ENCODE measurements around the gene GABRD.

The GABRD gene

DNA sequence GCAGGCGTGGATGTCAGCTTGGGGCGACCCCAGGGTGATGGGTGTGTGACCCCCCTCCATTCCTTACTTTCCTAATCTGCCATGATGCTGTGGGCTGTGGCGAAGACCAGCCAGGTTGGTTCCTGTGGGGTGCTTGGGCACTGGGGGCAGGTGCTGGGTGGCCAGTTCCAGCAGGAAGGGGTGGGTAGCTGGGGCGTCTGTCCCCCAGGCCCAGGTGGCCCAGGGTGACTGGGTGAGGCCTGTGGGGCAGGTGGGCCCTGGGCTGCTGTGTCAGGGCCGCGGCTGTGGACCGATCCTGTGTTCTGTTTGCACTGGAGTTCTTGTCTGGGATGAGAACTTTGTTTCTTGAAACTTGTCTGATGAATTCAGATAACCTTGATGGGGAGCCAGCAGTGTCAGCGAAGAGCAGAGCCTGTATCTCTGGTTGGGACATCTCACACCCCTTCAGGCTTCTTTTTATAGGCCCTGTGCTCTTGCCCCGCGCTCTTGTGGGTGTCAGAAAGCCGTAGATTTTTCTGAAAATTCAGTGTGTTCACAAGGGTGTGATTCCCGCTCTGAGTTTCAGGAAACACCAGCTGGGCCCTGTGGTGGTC is 34.7 kb downstream of the GABRD start:
- DNase-seq (ENCODE audit: low read depth): no peak

GRCh38 chr1:2054560-2054959 is 35.4 kb downstream of the GABRD start:
- DNase-seq (ENCODE audit: low read depth): no peak

DNA sequence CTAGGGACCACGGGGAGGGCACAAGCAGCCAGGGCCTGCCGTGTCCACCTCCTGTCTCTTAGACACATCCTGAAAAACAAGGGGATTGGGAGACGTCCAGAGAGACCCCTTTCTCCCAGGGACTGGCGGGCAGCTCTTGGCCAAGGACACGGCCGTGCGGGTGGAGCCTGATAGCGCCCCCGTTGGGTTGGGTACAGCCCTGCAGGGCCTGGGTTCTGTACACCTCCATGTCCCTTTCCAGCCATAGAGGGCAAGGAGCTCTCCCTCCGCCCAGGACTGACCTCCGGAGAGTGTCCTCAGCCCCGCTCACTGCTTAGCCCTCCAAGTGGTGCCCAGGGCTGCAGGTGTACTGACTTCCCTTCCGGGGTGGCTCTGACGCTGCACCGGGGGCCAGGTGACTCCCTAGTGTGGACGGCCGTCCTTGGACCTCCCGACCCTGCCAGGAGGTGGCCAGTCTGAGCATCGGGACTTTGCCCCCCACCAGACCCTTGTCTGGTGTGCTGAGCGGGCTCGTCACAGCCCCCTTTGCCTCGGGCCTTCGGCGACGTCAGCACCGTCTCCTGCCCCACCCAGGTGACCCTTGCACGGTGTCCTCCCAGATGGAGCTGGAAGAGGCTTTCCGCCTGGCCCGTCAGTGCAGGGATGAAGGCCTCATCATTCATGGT is 36.9 kb downstream of the GABRD start:
- DNase-seq (ENCODE audit: low read depth): no peak

DNA sequence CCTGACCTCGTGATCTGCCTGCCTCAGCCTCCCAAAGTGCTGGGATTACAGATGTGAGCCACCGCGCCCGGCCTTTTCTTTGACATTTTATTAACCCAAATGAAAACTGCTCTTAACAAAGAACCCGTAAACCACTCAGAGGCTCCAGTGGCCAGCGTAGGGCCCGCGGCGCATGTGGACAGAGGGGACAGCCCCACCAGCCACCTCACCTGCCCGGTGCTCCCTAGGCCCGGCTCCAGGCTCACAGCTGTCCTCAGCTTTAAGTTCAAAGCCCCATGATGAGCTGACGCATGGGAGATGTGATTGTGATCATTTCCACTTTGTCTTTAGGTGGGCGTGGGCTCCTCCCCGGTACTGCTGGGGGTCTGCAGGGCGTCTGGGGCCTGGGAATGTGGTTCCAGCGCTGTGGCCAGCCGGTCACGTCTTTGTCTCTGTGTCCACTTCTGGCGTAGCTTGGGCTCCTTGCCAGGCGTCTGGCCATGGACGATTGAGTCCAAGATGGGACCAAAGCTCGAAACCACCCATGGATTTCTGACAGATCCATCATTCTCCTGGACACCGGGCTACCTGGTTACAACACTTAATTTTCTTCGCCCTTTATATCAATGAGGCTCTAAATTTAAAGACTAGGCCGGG is 37.9 kb downstream of the GABRD start:
- no peak for DNase-seq (ENCODE audit: low read depth)

DNA sequence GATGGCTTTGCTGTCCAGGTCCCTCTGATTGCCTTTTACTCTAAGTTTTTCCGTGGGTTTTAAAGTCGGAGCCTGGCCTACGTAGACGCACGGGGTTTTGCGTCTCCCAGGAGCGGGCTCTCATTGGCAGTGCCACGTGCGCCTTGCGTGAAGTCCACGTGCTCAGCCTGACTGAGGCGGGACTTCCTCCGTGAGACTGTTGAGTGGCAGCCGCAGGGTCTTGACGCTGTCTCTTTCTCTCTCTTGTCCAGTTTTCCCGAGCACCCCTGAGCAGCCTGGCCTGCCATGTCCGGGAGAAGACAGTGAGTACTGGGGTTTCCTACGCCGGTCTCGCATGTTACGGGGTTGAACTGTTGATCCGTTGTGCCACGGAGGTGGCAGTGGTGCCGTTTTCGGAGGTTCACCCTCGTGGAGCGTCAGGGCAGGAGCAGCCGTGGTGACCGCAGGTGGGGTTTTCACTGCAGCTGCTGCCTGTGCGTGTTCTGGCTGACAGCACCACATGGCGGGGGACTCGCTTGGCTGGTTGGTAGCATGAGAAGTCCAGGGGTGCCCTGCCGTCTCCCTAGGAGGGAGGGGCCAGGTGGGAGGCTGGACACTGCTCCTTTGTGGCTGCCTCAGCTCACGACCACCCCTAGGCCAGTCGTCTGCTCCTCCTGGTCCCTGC is 40.3 kb downstream of the GABRD start:
- no peak for DNase-seq (ENCODE audit: low read depth)

DNA sequence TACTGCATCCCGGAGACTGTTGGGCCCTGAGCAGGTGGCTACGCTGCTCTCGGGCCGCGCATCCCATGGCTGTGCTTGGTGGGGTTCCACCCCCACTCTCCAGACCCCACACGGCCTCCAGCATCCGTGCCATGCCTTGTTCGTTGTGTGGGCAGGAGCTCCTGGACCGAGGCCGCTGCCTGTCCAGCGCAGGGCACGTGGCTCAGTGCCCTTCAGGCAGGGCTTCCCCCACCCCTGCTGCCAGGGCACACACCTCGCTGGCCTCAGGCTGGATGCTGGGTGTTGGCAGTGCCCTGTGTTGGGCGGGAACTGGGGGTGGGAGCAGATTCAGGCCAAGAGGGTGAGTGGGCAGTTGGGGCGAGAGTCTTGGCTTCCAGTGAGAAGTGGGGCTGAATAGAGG is 40.9 kb downstream of the GABRD start:
- DNase-seq (ENCODE audit: low read depth): no peak

DNA sequence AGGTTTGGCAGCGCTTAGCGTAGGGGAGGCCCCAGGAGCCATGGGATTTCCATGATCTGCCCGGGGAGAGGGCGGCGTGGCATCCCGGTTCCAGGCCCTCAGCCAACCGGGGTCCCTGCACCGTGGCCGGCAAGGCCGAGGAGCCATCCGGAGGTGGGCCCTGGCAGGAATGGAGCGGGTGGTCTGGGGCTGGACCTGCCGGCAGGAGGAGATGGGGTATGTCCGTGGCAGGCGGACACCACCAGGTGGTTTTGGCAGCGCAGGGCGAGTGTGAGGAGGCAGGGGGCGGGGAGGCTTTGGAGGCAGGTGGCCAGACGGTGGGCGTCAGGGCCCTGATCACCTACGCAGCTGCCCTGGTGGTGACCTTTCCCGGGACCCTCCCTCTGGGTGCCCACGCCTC is 41.4 kb downstream of the GABRD start:
- DNase-seq (ENCODE audit: low read depth): no peak

DNA sequence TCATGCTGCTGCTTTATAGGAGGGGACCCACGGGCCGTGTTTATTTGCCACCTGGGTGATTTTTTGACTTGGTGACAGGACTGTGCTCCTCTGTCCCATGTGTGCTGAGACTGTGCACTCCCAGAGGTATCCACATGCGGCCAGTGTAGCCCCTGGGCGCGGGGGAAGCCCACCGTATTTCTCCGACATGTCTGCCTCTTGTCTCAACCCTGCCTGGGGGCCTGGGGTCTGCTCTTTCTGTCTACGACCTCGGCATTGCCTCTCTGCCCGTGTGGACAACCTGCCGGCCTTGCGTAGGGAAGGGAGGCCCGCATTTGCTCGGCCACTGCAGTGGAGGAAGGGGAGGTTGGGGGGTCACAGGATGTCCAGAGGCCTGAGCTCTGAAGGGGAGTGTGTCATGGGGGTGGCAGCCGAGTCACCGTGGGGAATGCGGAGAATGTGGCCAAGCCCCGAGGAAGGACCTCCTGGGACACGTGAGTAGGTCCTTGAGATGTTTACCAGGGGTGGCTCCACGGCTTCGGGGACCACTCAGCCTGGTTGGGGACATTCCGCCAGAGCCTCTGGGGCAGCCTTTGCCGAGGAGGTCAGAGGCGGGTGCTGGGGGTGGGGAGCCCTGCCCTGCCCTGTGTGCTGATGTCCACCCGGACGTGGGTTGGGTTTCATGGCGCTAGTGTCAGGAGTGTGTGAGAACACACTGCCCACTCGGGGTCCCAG is 42.1 kb downstream of the GABRD start:
- DNase-seq (ENCODE audit: low read depth): no peak

- no peak for DNase-seq (ENCODE audit: low read depth)
Measured at GRCh38 chr1:2065699-2066098, 46.6 kb downstream of the GABRD start.

- no peak for DNase-seq (ENCODE audit: low read depth)
Measured at GRCh38 chr1:2067393-2067792, 48.2 kb downstream of the GABRD start.

DNA sequence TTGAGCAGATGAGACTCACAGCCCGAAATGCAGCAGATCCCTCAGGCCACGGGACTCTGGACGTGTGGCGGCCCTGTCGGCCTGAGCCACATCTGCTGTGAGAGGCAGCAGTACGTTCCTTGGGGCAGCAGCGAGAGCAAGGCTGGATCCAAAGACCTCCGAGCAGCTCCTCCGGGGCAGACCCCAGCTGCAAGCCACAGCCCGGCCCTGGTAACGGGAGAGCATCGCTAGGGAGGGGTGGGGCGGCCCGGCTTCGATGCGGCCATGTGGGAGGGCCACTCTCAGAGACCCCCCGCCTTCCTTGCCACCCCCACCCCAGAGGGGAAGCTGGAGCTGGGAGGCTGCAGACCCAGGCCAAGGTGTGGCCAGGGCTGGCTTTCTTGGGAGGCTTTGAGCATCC is 48.8 kb downstream of the GABRD start:
- DNase-seq (ENCODE audit: low read depth): no peak

- DNase-seq (ENCODE audit: low read depth): no peak
Measured at GRCh38 chr1:2068951-2069350, 49.8 kb downstream of the GABRD start.

GRCh38 chr1:2070016-2070415 is 50.9 kb downstream of the GABRD start:
- DNase-seq (ENCODE audit: low read depth): no peak

- DNase-seq (ENCODE audit: low read depth): no peak
Measured at GRCh38 chr1:2070800-2071530, 51.8 kb downstream of the GABRD start.

GRCh38 chr1:2072109-2072806 is 53.1 kb downstream of the GABRD start:
- no peak for DNase-seq (ENCODE audit: low read depth)

DNA sequence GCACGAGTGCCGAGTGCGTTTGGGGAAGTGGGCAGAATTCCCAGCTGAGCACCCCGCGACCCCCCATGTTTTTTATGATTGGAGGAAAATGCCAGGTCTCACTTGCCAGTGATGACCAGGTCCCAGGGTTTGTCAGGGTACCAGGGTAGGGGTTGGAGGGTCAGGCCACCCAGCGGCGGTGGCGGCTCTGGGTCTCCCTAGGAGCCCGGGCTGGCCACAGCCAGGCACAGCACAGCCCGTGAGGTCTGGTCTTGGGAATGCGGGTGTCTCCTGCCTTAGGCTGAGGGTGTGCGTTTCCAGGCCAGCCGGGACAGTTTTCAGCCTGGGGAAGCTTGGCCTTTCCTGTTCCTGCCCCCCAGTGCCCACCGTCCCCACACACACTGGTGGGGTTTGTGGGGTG is 53.7 kb downstream of the GABRD start:
- no peak for DNase-seq (ENCODE audit: low read depth)

DNA sequence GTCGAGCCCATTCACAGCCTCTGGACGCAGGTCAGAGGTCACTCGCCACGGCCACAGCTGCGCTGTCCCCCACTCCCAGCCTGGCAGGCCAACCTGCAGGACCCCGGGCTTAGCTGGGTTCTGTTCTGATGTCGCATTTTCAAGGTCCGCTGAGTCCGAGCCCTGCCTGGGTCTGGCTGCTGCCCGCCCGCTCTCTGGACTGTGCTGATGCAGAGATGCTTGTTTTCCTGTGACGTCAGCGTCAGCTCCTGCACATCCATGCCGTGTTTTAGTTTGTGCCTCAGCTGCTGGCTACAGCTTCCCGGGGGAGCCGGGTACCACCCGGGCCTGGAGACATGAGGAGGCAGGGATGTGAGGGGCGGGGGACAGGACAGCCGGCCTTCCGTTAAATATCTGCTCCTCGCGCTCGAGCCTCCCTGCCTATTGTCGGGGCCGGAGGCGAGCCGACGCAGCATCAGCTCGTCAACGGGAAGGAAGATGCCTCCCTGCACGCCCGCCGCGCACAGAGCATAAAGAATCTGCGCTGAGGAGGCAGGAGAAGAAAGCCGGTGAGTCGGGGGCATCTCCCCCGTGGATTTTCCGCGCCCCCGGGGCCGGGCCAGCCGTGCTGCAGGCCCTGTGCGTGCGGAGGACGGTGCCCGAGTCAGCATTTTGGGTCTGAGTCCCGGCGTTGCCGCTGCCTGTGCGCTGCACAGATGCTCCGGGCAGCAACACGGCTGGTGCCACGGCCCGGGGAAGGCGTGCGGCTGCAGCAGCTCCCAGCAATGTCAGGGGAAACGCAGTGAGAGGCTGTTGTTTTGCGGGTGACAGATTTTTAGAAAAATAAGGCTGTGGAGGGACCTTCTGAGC is 54.5 kb downstream of the GABRD start:
- DNase-seq (ENCODE audit: low read depth): no peak

DNA sequence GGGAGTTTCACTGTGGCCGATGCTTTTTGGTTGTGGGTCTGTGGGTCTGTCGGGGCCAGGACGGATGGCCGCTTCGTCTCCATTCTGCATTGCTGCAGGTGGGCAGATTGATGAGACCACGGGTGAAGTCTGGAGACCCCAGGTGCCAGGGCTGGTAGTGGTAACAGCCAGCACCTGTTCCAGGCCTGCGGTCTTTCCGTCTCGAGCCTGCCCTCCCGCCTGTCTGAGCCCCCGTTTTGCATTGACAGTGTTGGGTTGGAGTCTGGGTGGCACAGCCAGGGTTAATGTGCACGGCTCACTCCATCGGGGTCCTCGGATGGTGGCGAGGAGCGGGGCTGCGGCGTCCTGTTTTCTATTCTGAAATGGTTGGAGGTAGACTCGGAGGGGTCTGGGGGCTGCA is 55.3 kb downstream of the GABRD start:
- DNase-seq (ENCODE audit: low read depth): no peak

GRCh38 chr1:2074944-2075740 is 56.0 kb downstream of the GABRD start:
- DNase-seq (ENCODE audit: low read depth): no peak

All from stimulated activated CD8-positive, alpha-beta memory T cell treated with anti-CD3 and anti-CD28 coated beads, Interleukin-12 subunit alpha, Interleukin-12 subunit beta, amount 100 ng/mL, for 4 hours (primary cell).